C4-2B (cell line): ENCODE measurements around the gene RAPGEF4.
A peak's percentile ranks its signal among the peaks of the same experiment; 100 is the strongest.

Experiments
- CTCF ChIP-seq: fragments of 450-650 bp; conservative IDR thresholded peaks from 2 replicates; pipeline ENCODE4 v1.5.1; 2017; ENCODE audit warnings: mild to moderate bottlenecking
- ZFX ChIP-seq: fragments of 450-650 bp; IDR thresholded peaks from 2 replicates; pipeline ENCODE4 v1.6.1; 2017

- peak; percentile 90 for TF ChIP-seq CTCF
- TF ChIP-seq ZFX: no peak
Observed at GRCh38 chr2:173027181-173028128, 291.8 kb downstream of the RAPGEF4 start.
